ENCODE data around the gene SURF6. TPM values are rescaled to one million over a fixed set of nuclear protein-coding genes. Genes with fewer than 3 reads are reported as not detected.

SURF6 gene
- total and polyA plus RNA-seq, 2 experiments from 2014 or later = 17.6 to 27.6 TPM

DNA sequence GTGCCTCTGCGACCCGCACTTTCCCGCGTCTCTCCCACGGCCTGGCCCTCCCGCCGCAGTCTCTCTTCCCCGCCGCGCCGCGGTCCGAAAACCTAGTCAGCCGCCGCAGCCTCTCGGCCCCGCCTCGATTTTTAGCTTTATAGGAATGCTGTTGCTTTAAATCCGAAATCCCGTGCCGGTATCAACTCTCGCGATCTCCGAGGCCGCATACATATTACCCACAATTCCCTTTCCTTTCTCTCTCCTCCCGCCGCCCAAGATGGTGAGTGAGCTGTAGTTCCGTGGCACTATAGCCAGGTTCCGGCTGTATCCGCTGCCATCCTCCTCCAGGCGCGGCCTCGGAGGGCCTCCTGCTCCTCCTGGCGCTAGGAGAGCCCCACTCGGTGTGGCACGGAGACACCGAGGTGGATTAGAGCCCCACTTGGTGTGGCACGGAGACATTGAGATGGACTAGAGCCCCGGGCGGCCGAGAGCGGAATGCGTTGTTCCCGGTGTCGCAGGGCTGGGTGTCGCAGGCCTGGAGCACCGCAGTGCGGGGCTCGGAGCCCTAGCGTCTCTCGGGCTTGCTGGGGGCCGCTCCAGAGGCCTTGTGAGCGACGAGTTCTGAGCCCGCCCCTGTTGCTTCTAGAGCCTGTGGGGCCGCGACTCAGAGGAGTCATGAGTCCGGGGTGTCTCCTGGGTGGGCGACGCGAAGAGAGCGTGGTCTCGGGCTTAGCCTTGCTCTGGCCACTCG lies 12.2 kb upstream of the SURF6 start, which contains the start of the genes MED22 and RPL7A (continued):
- TF ChIP-seq REST (IDR thresholded peaks at IDR 0.05; ENCODE audit: unreplicated experiment) (peak; percentile 43), ZNF114 (CRISPR knock-in tag; IDR thresholded peaks at IDR 0.05) (no peak), CREB1 (CRISPR knock-in tag; IDR thresholded peaks at IDR 0.05; ENCODE audit: low read depth) (no peak), ZNF331 (CRISPR knock-in tag; IDR thresholded peaks at IDR 0.05; ENCODE audit: low read depth) (no peak)

- H3K4me3 Mint-ChIP-seq = peak overlapping the region; percentile 94
- peaks cover 23% of the 10 kb centered on the region for H3K4me1 Mint-ChIP-seq
- ATAC-seq = peak; percentile 54
- peaks cover 89% of the 10 kb centered on the region for H3K36me3 Mint-ChIP-seq (ENCODE audit: low read depth)
- H3K27ac Mint-ChIP-seq = peak overlapping the region; percentile 100
- DNase-seq (ENCODE audit: low spot score) = peak; percentile 62
- peaks cover 20% of the 10 kb centered on the region for H3K4me1 ChIP-seq (ENCODE audit: insufficient read depth)
- peaks cover 53% of the 10 kb centered on the region for H3F3A ChIP-seq (replicated peaks; ENCODE audit: low read depth)
- peak overlapping the region; percentile 97 for H3K4me2 ChIP-seq
- H3K4me3 ChIP-seq = peak overlapping the region; percentile 98
- no peaks in the 10 kb centered on the region; the same call in 1 of the 3 replicates for H3K9me3 Mint-ChIP-seq
- peaks cover 50% of the 10 kb centered on the region for H4K20me1 ChIP-seq (replicated peaks; ENCODE audit: insufficient read depth)
- H3K27ac ChIP-seq (ENCODE audit: low read depth) = no peak overlapping the region
- H3K27me3 ChIP-seq (ENCODE audit: insufficient read depth) = no peaks in the 10 kb centered on the region
- no peaks in the 10 kb centered on the region for H3K9me2 ChIP-seq (ENCODE audit: insufficient read depth)
- no peak overlapping the region for H2AFZ ChIP-seq
- H3K27me3 Mint-ChIP-seq (ENCODE audit: insufficient read depth, low read depth, poor library complexity) = peaks cover 25% of the 10 kb centered on the region
- H3K79me2 ChIP-seq (replicated peaks; ENCODE audit: insufficient read depth) = peaks cover 43% of the 10 kb centered on the region
- peaks cover 46% of the 10 kb centered on the region for H3K36me3 ChIP-seq (ENCODE audit: insufficient read depth)
- TF ChIP-seq NANOG (IDR thresholded peaks at IDR 0.05; ENCODE audit: borderline replicate concordance) = no peak
- no peak for TF ChIP-seq STAT1 (IDR thresholded peaks at IDR 0.05; ENCODE audit: unreplicated experiment)
- no peak for TF ChIP-seq CTCF (conservative IDR thresholded peaks at IDR 0.05; ENCODE audit: low read depth in 2 of 2)
- TF ChIP-seq REST (IDR thresholded peaks at IDR 0.05; ENCODE audit: unreplicated experiment) = no peak
- TF ChIP-seq CREB1 (CRISPR knock-in tag; IDR thresholded peaks at IDR 0.05; ENCODE audit: low read depth) = no peak
- no peak for TF ChIP-seq ZNF331 (CRISPR knock-in tag; IDR thresholded peaks at IDR 0.05; ENCODE audit: low read depth)
Measured at GRCh38 chr9:133347515-133347984, 11.6 kb upstream of the SURF6 start.
